ENCODE results near the gene SLC34A1. TPM values are rescaled to one million over a fixed set of nuclear protein-coding genes. Genes with fewer than 3 reads are reported as not detected.

Gene SLC34A1
- total RNA-seq, 1 donor from 2014 or later, result not detected

- no peak for TF ChIP-seq CTCF (IDR thresholded peaks at IDR 0.05; ENCODE audit: unreplicated experiment)
- Mint-ChIP-seq H3K36me3 (ENCODE audit: insufficient read depth) (peaks cover 13% of the 10 kb centered on the region), H3K4me1 (ENCODE audit: low read depth) (peaks cover 4% of the 10 kb centered on the region), H3K27me3 (no peaks in the 10 kb centered on the region), H3K27ac (no peak overlapping the region), H3K9me3 (ENCODE audit: low read depth) (no peaks in the 10 kb centered on the region), H3K4me3 (ENCODE audit: low read depth) (no peak overlapping the region)
- no peak for DNase-seq (ENCODE audit: low spot score, unreplicated experiment)
Measured at GRCh38 chr5:177434437-177434836, 50.2 kb downstream of the SLC34A1 start.

- DNase-seq (ENCODE audit: low spot score, unreplicated experiment), result no peak
- no peak overlapping the region for H3K27ac Mint-ChIP-seq
- TF ChIP-seq CTCF (IDR thresholded peaks at IDR 0.05; ENCODE audit: unreplicated experiment), result no peak
- H3K4me3 Mint-ChIP-seq (ENCODE audit: low read depth), result no peak overlapping the region
- peaks cover 17% of the 10 kb centered on the region for H3K36me3 Mint-ChIP-seq (ENCODE audit: insufficient read depth)
- H3K27me3 Mint-ChIP-seq, result no peaks in the 10 kb centered on the region
- peaks cover 4% of the 10 kb centered on the region for H3K4me1 Mint-ChIP-seq (ENCODE audit: low read depth)
- H3K9me3 Mint-ChIP-seq (ENCODE audit: low read depth), result no peaks in the 10 kb centered on the region
Measured at GRCh38 chr5:177434942-177435738, 50.9 kb downstream of the SLC34A1 start.

- Mint-ChIP-seq H3K4me3 (ENCODE audit: low read depth) (no peak overlapping the region), H3K36me3 (ENCODE audit: insufficient read depth) (peaks cover 16% of the 10 kb centered on the region), H3K27me3 (no peaks in the 10 kb centered on the region), H3K27ac (peak overlapping the region; percentile 24), H3K9me3 (ENCODE audit: low read depth) (no peaks in the 10 kb centered on the region), H3K4me1 (ENCODE audit: low read depth) (peaks cover 4% of the 10 kb centered on the region)
- no peak for TF ChIP-seq CTCF (IDR thresholded peaks at IDR 0.05; ENCODE audit: unreplicated experiment)
- DNase-seq (ENCODE audit: low spot score, unreplicated experiment), result no peak
Measured at GRCh38 chr5:177435847-177436536, 51.8 kb downstream of the SLC34A1 start.

- no peaks in the 10 kb centered on the region for H3K27me3 Mint-ChIP-seq
- no peak for TF ChIP-seq CTCF (IDR thresholded peaks at IDR 0.05; ENCODE audit: unreplicated experiment)
- DNase-seq (ENCODE audit: low spot score, unreplicated experiment), result no peak
- no peaks in the 10 kb centered on the region for H3K9me3 Mint-ChIP-seq (ENCODE audit: low read depth)
- H3K36me3 Mint-ChIP-seq (ENCODE audit: insufficient read depth), result peaks cover 16% of the 10 kb centered on the region
- H3K4me3 Mint-ChIP-seq (ENCODE audit: low read depth), result no peak overlapping the region
- peaks cover 4% of the 10 kb centered on the region for H3K4me1 Mint-ChIP-seq (ENCODE audit: low read depth)
- H3K27ac Mint-ChIP-seq, result no peak overlapping the region
Measured at GRCh38 chr5:177437623-177438022, 53.4 kb downstream of the SLC34A1 start.

GRCh38 chr5:177438468-177438867 lies 54.2 kb downstream of the SLC34A1 start:
- H3K27ac Mint-ChIP-seq, result peak overlapping the region; percentile 83
- peaks cover 16% of the 10 kb centered on the region for H3K36me3 Mint-ChIP-seq (ENCODE audit: insufficient read depth)
- no peaks in the 10 kb centered on the region for H3K9me3 Mint-ChIP-seq (ENCODE audit: low read depth)
- no peaks in the 10 kb centered on the region for H3K27me3 Mint-ChIP-seq
- no peak for TF ChIP-seq CTCF (IDR thresholded peaks at IDR 0.05; ENCODE audit: unreplicated experiment)
- H3K4me3 Mint-ChIP-seq (ENCODE audit: low read depth), result no peak overlapping the region
- no peak for DNase-seq (ENCODE audit: low spot score, unreplicated experiment)
- peaks cover 4% of the 10 kb centered on the region for H3K4me1 Mint-ChIP-seq (ENCODE audit: low read depth)
